HepG2 (cell line): ENCODE measurements around the gene MBL2. TPM values are rescaled to one million over a fixed set of nuclear protein-coding genes. Genes with fewer than 3 reads are reported as not detected.

Source experiments
- ATAC-seq: fragments of 200-7000 bp; cut with Tn5 transposase; 3 replicates; pipeline ENCODE4 v1.9.1; 2020; ENCODE audit warnings: mild to moderate bottlenecking, moderate library complexity
- BruUV-seq: library from RNA; stranded (reverse); fragments of 400-500 nt; replicated peaks from 2 replicates; lab custom pipeline; 2021; lab: Mats Ljungman, UMichigan
- CTCF ChIA-PET: fragments of 300-600 bp; formaldehyde crosslinking; extraction: SDS; loops from one replicate; lab custom pipeline; 2021; ENCODE audit warnings: low total read pairs, inconsistent platforms, low intra/inter-chr PET ratio; lab: Yijun Ruan, JAX
- POLR2A ChIA-PET: fragments of 350-600 bp; sonication (Branson Sonifier 250); formaldehyde crosslinking; loops from one replicate; lab custom pipeline; 2020; ENCODE audit warnings: antibody characterized with exemption, inconsistent platforms; lab: Yijun Ruan, JAX
- DNase-seq: peaks from one replicate; pipeline ENCODE4 v3.0.0-alpha.2; 2015; ENCODE audit warnings: low spot score
- FAIRE-seq: peaks from 3 replicates; lab custom pipeline; 2011; peaks lifted over from hg19 to GRCh38; lab: Jason Lieb, UNC
- H2AFZ ChIP-seq: one replicate; pipeline ENCODE4 v1.6.1; 2011; ENCODE audit warnings: low read length, inconsistent platforms
- H3K27ac ChIP-seq: fragments of 300-600 bp; 3 replicates; pipeline ENCODE4 v1.8.0; 2011; ENCODE audit warnings: mixed run types, mild to moderate bottlenecking, mixed read lengths, low read length, inconsistent platforms; ENCODE audit not compliant: insufficient read depth; ENCODE audit errors: extremely low read length
- H3K27me3 ChIP-seq, 2 experiments: fragments of 200-600 bp in 1 of 2; 2 replicates in 1 of 2; 3 replicates in 1 of 2; pipeline versions ENCODE4 v1.6.0 to v1.8.0; 2011; ENCODE audit warnings: low read length in 2 of 2, mild to moderate bottlenecking in 2 of 2, moderate library complexity in 2 of 2, inconsistent platforms in 1 of 2; ENCODE audit not compliant: insufficient read depth in 2 of 2, control insufficient read depth in 1 of 2
- H3K36me3 ChIP-seq, 2 experiments: fragments of 200-600 bp in 1 of 2; replicated peaks in 1 of 2; 2 replicates in 1 of 2; 3 replicates in 1 of 2; pipeline versions ENCODE4 v1.5.1 to v1.8.0; 2011; ENCODE audit warnings: low read length in 2 of 2, inconsistent platforms in 1 of 2; ENCODE audit not compliant: insufficient read depth in 2 of 2, control insufficient read depth in 1 of 2
- H3K4me1 ChIP-seq: 2 replicates; pipeline ENCODE4 v1.5.1; 2012; ENCODE audit warnings: low read length, inconsistent platforms; ENCODE audit not compliant: insufficient read depth
- H3K4me2 ChIP-seq: 2 replicates; pipeline ENCODE4 v1.6.0; 2011; ENCODE audit warnings: low read depth, low read length, inconsistent platforms
- H3K4me3 ChIP-seq, 3 experiments: fragments of 200-600 bp in 1 of 3; sonication (generic), shearing (Covaris generic) in 1 of 3; replicated peaks in 1 of 3; 2 replicates each; pipeline ENCODE4 v1.5.1; 2011 to 2016; ENCODE audit warnings: low read length in 3 of 3, inconsistent platforms in 2 of 3, low read depth in 2 of 3, mild to moderate bottlenecking in 2 of 3, control low read depth in 1 of 3, mixed read lengths in 1 of 3; ENCODE audit not compliant: insufficient read depth in 1 of 3
- H3K79me2 ChIP-seq: one replicate; pipeline ENCODE4 v1.6.1; 2011; ENCODE audit warnings: low read length, inconsistent platforms; ENCODE audit not compliant: insufficient read depth
- H3K9ac ChIP-seq: 2 replicates; pipeline ENCODE4 v1.6.0; 2011; ENCODE audit warnings: mild to moderate bottlenecking, low read depth, low read length, inconsistent platforms; ENCODE audit not compliant: insufficient read depth
- H3K9me3 ChIP-seq: 2 replicates; pipeline ENCODE4 v1.5.1; 2012; ENCODE audit warnings: mild to moderate bottlenecking, low read length
- H4K20me1 ChIP-seq: 2 replicates; pipeline ENCODE4 v1.6.0; 2011; ENCODE audit warnings: inconsistent platforms, mild to moderate bottlenecking, low read length, moderate library complexity; ENCODE audit not compliant: insufficient read depth
- ARID3A ChIP-seq: IDR thresholded peaks from 2 replicates; pipeline ENCODE4 v1.6.1; 2012; ENCODE audit warnings: low read depth, low read length, improper control_type of control experiment
- FOXK1 ChIP-seq: sonication (generic); formaldehyde crosslinking; IDR thresholded peaks from 2 replicates; pipeline ENCODE4 v1.4.0; 2020; ENCODE audit warnings: low read depth, missing genetic modification reagents, borderline replicate concordance
- FOXK2 ChIP-seq: fragments of 450-650 bp; IDR thresholded peaks from 2 replicates; pipeline ENCODE4 v1.6.1; 2016
- IKZF1 ChIP-seq: fragments of 450-650 bp; IDR thresholded peaks from 2 replicates; pipeline ENCODE4 v1.7.1; 2016
- JUN ChIP-seq: sonication (generic); formaldehyde crosslinking; IDR thresholded peaks from 2 replicates; pipeline ENCODE4 v1.4.0; 2020; ENCODE audit warnings: mild to moderate bottlenecking, missing genetic modification reagents
- KDM5A ChIP-seq: fragments of 200-600 bp; sonication (generic); IDR thresholded peaks from 2 replicates; pipeline ENCODE4 v1.7.0; 2018; ENCODE audit warnings: antibody characterized with exemption, mild to moderate bottlenecking, low read length, borderline replicate concordance
- MBD4 ChIP-seq: IDR thresholded peaks from 2 replicates; pipeline ENCODE4 v1.6.1; 2012; ENCODE audit warnings: low read length, inconsistent platforms, borderline replicate concordance
- NCOA5 ChIP-seq: sonication (generic); formaldehyde crosslinking; IDR thresholded peaks from 2 replicates; pipeline ENCODE4 v1.4.0; 2020; ENCODE audit warnings: missing genetic modification reagents
- PAWR ChIP-seq: sonication (generic); formaldehyde crosslinking; IDR thresholded peaks from 2 replicates; pipeline ENCODE4 v1.4.0; 2020; ENCODE audit warnings: missing genetic modification reagents, mild to moderate bottlenecking, borderline replicate concordance
- POLR2AphosphoS5 ChIP-seq: IDR thresholded peaks from 2 replicates; pipeline ENCODE4 v1.6.1; 2012; ENCODE audit warnings: low read depth, low read length
- RELA ChIP-seq: sonication (generic); formaldehyde crosslinking; IDR thresholded peaks from 2 replicates; pipeline ENCODE4 v1.4.0; 2020; ENCODE audit warnings: missing genetic modification reagents
- SKI ChIP-seq: fragments of 450-650 bp; IDR thresholded peaks from one replicate; pipeline ENCODE4 v1.6.1; 2018; ENCODE audit warnings: mild to moderate bottlenecking; ENCODE audit not compliant: partially characterized antibody
- SMAD1 ChIP-seq: sonication (generic); formaldehyde crosslinking; IDR thresholded peaks from 2 replicates; pipeline ENCODE4 v1.4.0; 2020; ENCODE audit warnings: missing genetic modification reagents, low read depth, mild to moderate bottlenecking, borderline replicate concordance
- SMC3 ChIP-seq: IDR thresholded peaks from 2 replicates; pipeline ENCODE4 v1.6.1; 2011; ENCODE audit warnings: low read length, improper control_type of control experiment
- THYN1 ChIP-seq: sonication (generic); formaldehyde crosslinking; IDR thresholded peaks from 2 replicates; pipeline ENCODE4 v1.8.1; 2023; ENCODE audit warnings: low read depth, mild to moderate bottlenecking, moderate library complexity, missing genetic modification reagents, borderline replicate concordance
- ZNF136 ChIP-seq: sonication (generic); formaldehyde crosslinking; IDR thresholded peaks from 2 replicates; pipeline ENCODE4 v1.8.1; 2022; ENCODE audit warnings: low read depth, mild to moderate bottlenecking, moderate library complexity, missing genetic modification reagents
- ZNF143 ChIP-seq: sonication (generic); formaldehyde crosslinking; IDR thresholded peaks from 2 replicates; pipeline ENCODE4 v1.4.0; 2020; ENCODE audit warnings: missing genetic modification reagents
- ZNF280B ChIP-seq: sonication (generic); formaldehyde crosslinking; IDR thresholded peaks from 2 replicates; pipeline ENCODE4 v1.5.0; 2020; ENCODE audit warnings: missing genetic modification reagents, mild to moderate bottlenecking, borderline replicate concordance
- ZNF543 ChIP-seq: sonication (generic); formaldehyde crosslinking; IDR thresholded peaks from 2 replicates; pipeline ENCODE4 v1.4.0; 2020; ENCODE audit warnings: mild to moderate bottlenecking, missing genetic modification reagents
- ZNF772 ChIP-seq: sonication (generic); formaldehyde crosslinking; IDR thresholded peaks from 2 replicates; pipeline ENCODE4 v1.5.0; 2020; ENCODE audit warnings: mild to moderate bottlenecking, missing genetic modification reagents
- ZNF775 ChIP-seq: sonication (generic); formaldehyde crosslinking; IDR thresholded peaks from 2 replicates; pipeline ENCODE4 v1.4.0; 2020; ENCODE audit warnings: missing genetic modification reagents, mild to moderate bottlenecking, moderate library complexity, borderline replicate concordance
- ZNF780A ChIP-seq: sonication (generic); formaldehyde crosslinking; IDR thresholded peaks from 2 replicates; pipeline ENCODE4 v1.8.0; 2022; ENCODE audit warnings: mild to moderate bottlenecking, missing genetic modification reagents, moderate library complexity
- ZNF841 ChIP-seq: sonication (generic); formaldehyde crosslinking; IDR thresholded peaks from 2 replicates; pipeline ENCODE4 v1.8.1; 2023; ENCODE audit warnings: missing genetic modification reagents, borderline replicate concordance
- WGBS: methylation state at CpG from one replicate; pipeline ENCODE4 v1.1.6; 2017; ENCODE audit warnings: low lambda C conversion rate; 5-methylcytosine and 5-hydroxymethylcytosine counted together
- in situ Hi-C: cut with HindIII; loops from 2 replicates; pipeline ENCODE4 v1.10.0; 2017; ENCODE audit warnings: low pct_unique_long_range_greater_than_20kb; ENCODE audit not compliant: extremely low pct_ligation_motif_present
- intact Hi-C: fragments of 100-400 bp; cut with micrococcal nuclease; formaldehyde crosslinking; loops from one replicate; pipeline ENCODE4 v1.10.0; 2022; ENCODE audit not compliant: unreplicated experiment
- polyA plus RNA-seq, 8 experiments: library from polyadenylated mRNA; depleted of rRNA in 3 of 8; stranded (reverse) in 7 of 8; unstranded in 1 of 8; fragments of >200 nt; fragmentation: Illumina TruSeq in 4 of 8; extraction: Trizol in 4 of 8; gene quantifications; 2 replicates each; pipeline versions ENCODE4 v1.2.1 to v1.2.3, GENCODE V29; 2011 to 2016; ENCODE audit warnings: low read depth in 4 of 8, missing spikeins in 1 of 8, mixed read lengths in 1 of 8; ENCODE audit not compliant: insufficient read depth in 1 of 8
- total RNA-seq, 5 experiments: library from RNA; depleted of rRNA; stranded (reverse); fragments of >200 nt; fragmentation: Illumina TruSeq; extraction: Trizol; gene quantifications; 2 replicates each; pipeline ENCODE4 v1.2.3, GENCODE V29; 2016; ENCODE audit warnings: low read depth in 1 of 5

Gene MBL2
- total and polyA plus RNA-seq, 2 of the 13 experiments (the other 11 are each of a cell fraction or from before 2014, with no cell fraction given) = 9.6 to 16.2 TPM

- TF ChIP-seq ARID3A (no peak), KDM5A (no peak), ZNF543 (CRISPR knock-in tag) (no peak), MBD4 (no peak), JUN (no peak), FOXK1 (CRISPR knock-in tag) (no peak), ZNF841 (no peak), RELA (CRISPR knock-in tag) (no peak), FOXK2 (no peak)
Measured at GRCh38 chr10:52746169-52746568, 26.4 kb downstream of the MBL2 start (continued).

- no peak overlapping the region for H3K9ac ChIP-seq
- H4K20me1 ChIP-seq = no peaks in the 10 kb centered on the region
- TF ChIP-seq IKZF1 (no peak), ZNF772 (no peak), SKI (no peak), ZNF775 (CRISPR knock-in tag) (no peak), PAWR (CRISPR knock-in tag) (no peak), THYN1 (CRISPR knock-in tag) (no peak), ZNF143 (CRISPR knock-in tag) (no peak), ZNF780A (CRISPR knock-in tag) (no peak), SMC3 (no peak), POLR2AphosphoS5 (no peak), ZNF280B (no peak), ZNF136 (CRISPR knock-in tag) (no peak), SMAD1 (no peak), NCOA5 (CRISPR knock-in tag) (no peak)
- no peak overlapping the region for H3K4me3 ChIP-seq
- FAIRE-seq (no peak), ATAC-seq (no peak), DNase-seq (no peak)
- CTCF ChIA-PET = interaction anchor here (6.1 kb wide), 1 partner anchor 34 kb away, joined by 218 read pairs; no protein-coding TSS in a partner anchor
- peaks cover 57% of the 10 kb centered on the region for H3K4me1 ChIP-seq
- 82% methylated on average over 8 of the region's 8 CpGs for WGBS
- H3K79me2 ChIP-seq = no peaks in the 10 kb centered on the region
- no peaks in the 10 kb centered on the region; a peak in 1 of 5 replicates for H3K36me3 ChIP-seq
- no peak overlapping the region for H2AFZ ChIP-seq
- intact Hi-C loops = no loop called here
- in situ Hi-C loops = loop anchor here (5.0 kb wide), 1 partner anchor 38 kb away; no protein-coding TSS in a partner anchor
- H3K9me3 ChIP-seq = no peaks in the 10 kb centered on the region
- no peak overlapping the region for H3K4me2 ChIP-seq
- BruUV-seq = no TSS peak
- POLR2A ChIA-PET = no interaction called here
- H3K27ac ChIP-seq = no peak overlapping the region
- H3K27me3 ChIP-seq = no peaks in the 10 kb centered on the region
Measured at GRCh38 chr10:52744057-52744805, 28.4 kb downstream of the MBL2 start.
